IPS DF 4.7 (cell line): ENCODE measurements around the gene TUBGCP2.

ENCODE experiments used
- DNase-seq: peaks from one replicate; pipeline ENCODE4 v3.0.0-alpha.2; 2013; ENCODE audit warnings: low spot score; ENCODE audit errors: extremely low read depth

Gene TUBGCP2

GRCh38 chr10:133306941-133307379 is 1.7 kb downstream of the TUBGCP2 start:
- DNase-seq = no peak

DNA sequence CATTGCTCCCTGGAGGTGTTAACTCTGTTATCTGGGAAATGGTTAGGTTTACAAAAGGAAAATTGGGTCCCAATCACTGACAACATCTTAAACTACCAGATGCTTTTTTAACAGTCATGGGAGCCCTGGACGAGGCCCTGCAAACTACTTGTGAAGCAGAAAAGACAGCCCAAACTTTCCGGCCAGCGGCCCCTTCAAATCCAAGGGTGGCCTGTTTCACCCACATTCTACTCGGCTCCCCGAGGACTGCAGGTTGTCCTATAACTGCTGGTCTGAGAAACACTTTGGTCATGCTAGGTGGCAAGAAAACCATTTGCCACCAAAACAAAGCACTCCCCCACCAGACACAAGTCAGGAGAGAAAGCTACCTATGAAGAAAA is 2.6 kb downstream of the TUBGCP2 start:
- DNase-seq = no peak

GRCh38 chr10:133303206-133303605 is 5.5 kb downstream of the TUBGCP2 start:
- no peak for DNase-seq

- no peak for DNase-seq
Observed at GRCh38 chr10:133302230-133302629, 6.4 kb downstream of the TUBGCP2 start.

DNA sequence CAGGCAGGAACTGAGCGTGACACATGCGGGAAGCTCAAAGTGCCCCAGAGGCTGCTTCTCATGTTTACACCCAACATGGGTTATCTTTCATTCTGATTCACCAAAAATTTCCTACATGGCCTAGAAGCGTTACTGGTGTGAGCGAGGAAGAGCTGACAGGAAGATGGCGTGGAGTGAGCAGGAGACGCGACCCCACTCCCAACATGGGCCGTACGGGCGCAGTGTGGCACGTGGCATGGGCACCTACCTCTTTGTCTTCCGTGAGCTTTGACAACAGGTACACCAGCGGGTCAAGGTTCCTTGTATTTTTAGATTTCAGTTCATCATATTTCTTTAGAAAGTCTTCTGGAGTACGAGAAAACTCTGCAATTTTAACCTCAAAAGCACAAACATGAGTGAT is 8.9 kb downstream of the TUBGCP2 start:
- no peak for DNase-seq

DNA sequence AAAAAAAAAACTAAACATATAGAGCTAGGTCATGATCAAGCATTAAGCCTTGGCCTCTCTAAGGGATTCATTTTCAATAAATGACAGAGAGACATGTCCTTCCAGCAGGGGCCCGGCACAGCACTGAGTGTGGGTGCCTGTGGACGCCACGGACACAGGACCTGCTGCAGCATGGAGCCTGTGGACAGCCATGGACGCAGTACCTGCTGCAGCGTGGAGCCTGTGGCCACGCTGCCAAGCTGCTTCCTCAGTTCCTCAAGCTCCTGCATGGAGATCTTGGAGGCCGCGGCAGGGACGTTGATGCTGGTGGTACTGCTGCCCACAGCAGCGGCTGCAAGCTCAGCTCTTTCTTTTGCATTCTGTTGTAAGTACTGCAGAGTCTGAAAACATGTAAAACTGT is 9.4 kb downstream of the TUBGCP2 start:
- no peak for DNase-seq

DNA sequence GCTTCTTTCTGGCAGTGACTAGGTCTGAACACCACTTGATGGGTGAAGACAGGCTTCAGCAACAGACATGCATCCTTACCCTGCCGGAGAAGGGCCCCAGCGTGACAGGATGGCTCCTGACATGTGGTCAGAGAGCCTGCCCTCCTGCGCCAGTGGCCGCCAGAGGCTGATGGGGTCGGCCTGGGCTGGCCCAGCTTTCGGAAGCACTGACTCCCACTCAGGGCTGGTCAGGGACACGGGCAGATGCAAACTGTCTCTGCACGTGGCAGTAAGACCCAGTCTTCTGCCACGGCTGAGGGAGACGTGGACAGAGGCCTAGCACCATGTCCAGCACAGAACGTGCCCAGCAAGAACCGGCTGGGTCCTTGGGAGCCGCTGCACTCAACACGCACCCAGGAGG is 10.2 kb downstream of the TUBGCP2 start:
- no peak for DNase-seq

DNA sequence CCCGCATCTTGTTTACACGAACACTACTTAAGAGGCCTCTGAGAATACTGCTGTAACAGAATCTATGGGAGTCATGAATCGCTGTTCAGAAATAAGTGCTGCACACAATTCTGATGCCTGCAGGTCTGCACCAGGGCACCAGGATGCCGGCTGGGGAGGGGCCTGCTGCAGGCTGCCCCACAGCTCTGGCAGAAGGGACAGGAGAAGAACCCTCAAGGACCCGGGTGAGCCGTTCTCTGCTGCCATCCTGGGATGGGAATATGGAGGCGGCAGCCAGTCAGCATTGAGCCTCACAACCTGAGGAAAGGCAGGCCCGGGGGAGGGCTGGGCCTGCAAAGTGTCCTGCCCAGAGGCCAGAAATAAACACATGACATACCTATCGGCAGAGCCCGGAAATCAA is 11.2 kb downstream of the TUBGCP2 start:
- no peak for DNase-seq

DNA sequence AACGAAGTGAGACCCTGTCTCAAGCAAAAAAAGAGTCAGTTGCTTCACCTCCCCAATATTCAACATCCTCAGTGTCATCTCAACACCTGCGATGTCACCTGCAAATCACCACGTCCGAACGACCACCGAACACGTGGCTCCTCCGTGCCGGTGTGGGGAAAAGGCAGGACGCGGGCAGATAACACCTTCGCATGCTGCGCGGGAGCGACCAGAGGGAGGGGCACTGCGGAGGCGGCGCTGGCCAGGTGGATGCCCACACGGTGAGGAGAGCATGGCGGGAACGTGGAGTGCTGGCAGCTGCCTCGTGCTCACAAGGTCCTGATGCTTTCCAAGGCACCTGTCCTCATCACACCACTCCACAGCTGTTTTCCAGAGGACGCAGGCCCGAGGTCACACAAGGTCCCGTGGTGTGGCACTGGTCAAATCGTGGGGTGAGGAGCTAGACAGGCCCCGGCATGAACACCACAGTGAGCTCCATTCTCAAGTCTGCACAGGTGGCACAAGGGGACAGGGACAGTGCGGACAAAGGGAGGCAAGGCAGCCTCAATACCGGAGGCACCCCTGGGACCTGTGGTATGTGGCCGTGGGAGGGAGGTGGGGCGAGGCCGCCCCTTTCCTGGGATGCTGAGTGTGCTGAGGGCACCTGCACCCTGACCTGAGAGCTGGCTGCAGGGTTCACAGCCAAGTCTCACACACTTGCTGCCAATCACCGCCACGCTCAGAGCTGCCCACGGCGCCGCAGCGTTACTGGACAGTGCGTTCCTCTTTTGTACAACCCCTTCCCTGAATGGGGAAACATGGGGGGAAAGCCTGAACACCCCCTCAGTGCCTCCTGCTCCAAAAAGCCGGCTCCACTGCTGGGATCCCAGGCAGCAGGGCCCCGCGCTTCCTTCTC is 13.0 kb downstream of the TUBGCP2 start:
- no peak for DNase-seq

GRCh38 chr10:133294189-133294588 is 14.5 kb downstream of the TUBGCP2 start:
- DNase-seq = no peak

- no peak for DNase-seq
Observed at GRCh38 chr10:133293810-133294119, 14.9 kb downstream of the TUBGCP2 start.

- no peak for DNase-seq
Observed at GRCh38 chr10:133292919-133293809, 15.5 kb downstream of the TUBGCP2 start.

DNA sequence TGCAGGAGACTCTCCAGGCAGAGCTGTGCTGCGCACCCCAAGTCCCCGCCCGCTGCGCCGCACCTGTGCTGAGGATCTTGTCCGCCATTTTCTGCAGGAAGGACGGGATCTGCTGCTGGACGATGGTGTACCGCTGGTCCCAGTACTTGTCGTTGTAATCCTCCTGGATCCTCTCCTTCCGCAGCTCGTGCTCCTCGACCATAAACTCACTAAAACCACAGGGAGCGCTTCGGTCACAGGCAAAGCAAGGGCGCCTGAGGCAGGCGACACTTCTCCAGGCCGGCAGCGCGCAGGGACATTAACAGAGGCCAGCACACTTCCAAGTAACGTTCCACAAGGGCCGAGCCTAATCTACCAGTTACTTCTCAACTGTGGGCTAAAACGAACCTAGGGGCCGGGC is 18.9 kb downstream of the TUBGCP2 start:
- DNase-seq = no peak

DNA sequence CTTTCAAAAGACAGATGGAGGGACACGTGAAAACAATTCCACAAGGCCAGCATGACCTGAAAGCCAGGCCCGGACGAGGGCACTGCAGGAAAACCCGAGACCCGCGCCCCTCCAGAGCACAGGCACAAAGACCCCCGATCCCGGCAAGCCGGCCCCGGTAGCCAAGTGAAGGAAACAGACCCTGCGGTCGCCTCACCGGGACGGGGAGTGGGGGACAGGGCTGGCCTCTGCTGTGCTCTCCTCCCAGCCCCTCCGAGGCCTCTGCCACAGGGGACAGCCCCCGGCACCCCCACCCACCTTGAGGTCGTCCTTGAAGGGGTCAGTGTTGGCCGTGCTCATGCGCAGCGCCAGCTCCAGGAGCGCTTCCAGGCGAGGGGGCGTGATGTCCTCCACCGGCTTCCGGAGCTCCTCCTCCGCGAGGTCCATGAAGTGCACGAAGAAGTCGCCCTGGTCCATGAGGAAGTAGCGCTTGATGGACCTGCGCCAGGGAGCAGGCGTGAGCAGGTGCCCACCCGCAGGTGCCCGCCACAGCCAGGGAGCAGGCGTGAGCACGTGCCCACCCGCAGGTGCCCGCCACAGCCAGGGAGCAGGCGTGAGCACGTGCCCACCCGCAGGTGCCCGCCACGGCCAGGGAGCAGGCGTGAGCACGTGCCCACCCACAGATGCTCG is 20.7 kb downstream of the TUBGCP2 start:
- no peak for DNase-seq

GRCh38 chr10:133286366-133286765 is 22.3 kb downstream of the TUBGCP2 start:
- DNase-seq = no peak

- no peak for DNase-seq
Observed at GRCh38 chr10:133285217-133285616, 23.5 kb downstream of the TUBGCP2 start.

DNA sequence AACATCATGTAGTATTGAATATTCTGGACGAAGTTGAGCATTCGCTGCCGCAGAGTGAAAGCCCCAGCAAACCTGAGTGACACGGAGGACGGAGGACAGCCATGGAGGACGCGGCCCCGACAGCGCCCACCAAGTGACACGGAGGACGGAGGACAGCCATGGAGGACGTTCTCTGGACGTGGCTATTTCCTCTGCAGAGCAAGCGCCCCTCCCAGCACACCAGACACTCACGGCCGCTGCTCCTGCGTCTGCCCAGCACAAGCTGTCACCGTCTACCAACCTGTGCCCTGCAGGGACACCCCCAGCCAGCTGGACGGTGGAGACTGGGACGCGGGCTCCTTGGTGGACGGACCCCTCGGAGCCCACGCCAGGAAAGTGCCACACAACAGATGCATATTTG is 24.7 kb downstream of the TUBGCP2 start:
- no peak for DNase-seq

- no peak for DNase-seq
Observed at GRCh38 chr10:133282846-133283390, 25.8 kb downstream of the TUBGCP2 start.

DNA sequence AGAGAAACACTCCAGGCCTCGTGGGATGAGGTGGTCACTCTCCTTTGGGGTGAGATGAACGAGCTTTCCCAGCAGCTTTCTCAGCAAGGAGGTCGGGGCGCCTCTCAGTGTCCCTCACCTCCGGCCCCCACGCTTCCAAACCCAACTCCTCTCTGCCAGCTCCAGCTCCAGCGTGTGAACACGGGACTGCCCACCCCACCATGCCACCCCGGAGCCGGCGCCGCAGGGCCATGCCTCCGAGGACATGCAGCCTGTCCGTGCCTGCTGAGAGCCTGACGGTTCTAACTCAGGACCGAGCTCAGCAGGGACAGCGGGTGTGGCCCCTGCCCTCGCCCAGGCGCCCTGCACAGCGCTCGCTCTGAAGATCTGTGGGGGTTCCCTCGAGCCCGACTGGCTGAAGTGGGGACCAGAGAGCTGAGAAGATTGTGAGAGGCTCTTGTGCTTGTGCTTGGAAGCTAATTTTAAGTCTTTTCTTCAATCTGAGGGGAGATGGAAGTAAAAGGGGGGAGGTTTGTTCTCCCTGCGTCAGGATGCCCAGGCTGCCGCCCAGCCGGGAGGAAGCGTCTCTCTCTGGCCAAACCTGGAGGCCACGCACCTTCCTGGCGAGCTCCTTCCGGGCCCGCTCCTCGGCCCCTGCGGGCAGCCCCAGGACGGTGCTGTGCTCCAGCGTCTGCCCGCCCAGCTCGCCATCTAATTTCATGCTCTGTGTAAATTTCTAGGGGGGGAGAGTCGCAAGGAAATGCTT is 26.9 kb downstream of the TUBGCP2 start:
- DNase-seq = no peak

GRCh38 chr10:133281084-133281483 is 27.6 kb downstream of the TUBGCP2 start:
- no peak for DNase-seq
